Spleen (tissue), 7 donors: ENCODE results near the gene GPATCH4.

ENCODE experiments used
- CTCF ChIP-seq, 11 experiments: fragments of 200-600 bp in 7 of 11; fragments of 450-650 bp in 4 of 11; sonication (generic) in 4 of 11; IDR thresholded peaks in 8 of 11; conservative IDR thresholded peaks in 3 of 11; 1 replicate in 7 of 11; 2 replicates in 4 of 11; pipeline versions ENCODE4 v1.4.0 to v1.8.0; 2016 to 2021; ENCODE audit warnings: antibody characterized with exemption in 11 of 11, inconsistent platforms in 4 of 11, mild to moderate bottlenecking in 1 of 11
- POLR2A ChIP-seq, 3 donors: fragments of 450-650 bp; IDR thresholded peaks; one replicate each; pipeline ENCODE4 v1.5.1; 2017; ENCODE audit warnings: antibody characterized with exemption in 3 of 3, mild to moderate bottlenecking in 1 of 3
- donor health status: DM: no; HTN: no; CAD: no; lungs with moderate emphysema.
- donor health status: DM: no; HTN: no; CAD: no.
- donor health status: DM: no; HTN: no; CAD: no.

- TF ChIP-seq CTCF (IDR thresholded peaks at IDR 0.05 in 8 of 11, conservative IDR thresholded peaks at IDR 0.05 in 3 of 11) (no peak), POLR2A (IDR thresholded peaks at IDR 0.05) (no peak)
Observed at GRCh38 chr1:156554971-156555370, 46.3 kb downstream of the GPATCH4 start.
